Tibial nerve (tissue), 4 donors: Measurements from ENCODE around the gene MGAT2.

ENCODE experiments used
- CTCF ChIP-seq, 5 experiments: fragments of 200-600 bp in 3 of 5; fragments of 450-650 bp in 2 of 5; sonication (generic) in 3 of 5; IDR thresholded peaks; one replicate each; pipeline ENCODE4 v1.5.1; 2016 to 2019; ENCODE audit warnings: antibody characterized with exemption in 5 of 5, mild to moderate bottlenecking in 3 of 5, moderate library complexity in 2 of 5
- EP300 ChIP-seq, 2 donors: sonication (generic); formaldehyde crosslinking; IDR thresholded peaks; one replicate each; pipeline ENCODE4 v1.6.1; 2017; ENCODE audit warnings: antibody characterized with exemption in 2 of 2, mild to moderate bottlenecking in 1 of 2

- TF ChIP-seq CTCF (IDR thresholded peaks at IDR 0.05), result no peak
- TF ChIP-seq EP300 (IDR thresholded peaks at IDR 0.05), result no peak
These were observed 39.1 kb upstream of the MGAT2 start for GRCh38 chr14:49581209-49582112.
